NCI-H82 (cell line): ENCODE data around the gene MEGF11.
A peak's percentile ranks its signal among the peaks of the same experiment; 100 is the strongest.

Source experiments
- DNase-seq: peaks from one replicate; lab custom pipeline; 2025; lab: John Stamatoyannopoulos, UW

The MEGF11 gene

DNA sequence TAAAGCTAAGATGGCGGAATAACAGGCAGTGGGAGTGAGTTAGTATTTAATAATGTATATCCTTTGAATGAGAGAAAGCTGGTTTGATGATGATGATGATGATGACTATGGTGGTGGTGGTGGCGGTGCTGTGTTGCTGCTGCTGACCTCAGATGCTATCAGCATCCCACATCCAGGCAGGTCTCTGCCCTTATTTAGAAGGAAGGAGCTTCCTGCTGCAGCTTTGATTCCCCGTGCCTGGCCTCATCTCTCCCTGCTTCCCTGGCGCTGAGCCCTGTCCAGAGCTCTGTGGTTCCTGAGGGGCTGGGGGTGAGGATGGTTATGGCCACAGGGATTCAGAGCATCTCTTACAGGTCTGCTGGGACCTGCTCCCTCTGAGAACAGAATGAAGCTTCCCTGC lies 311.1 kb downstream of the MEGF11 start:
- no peak for DNase-seq

DNA sequence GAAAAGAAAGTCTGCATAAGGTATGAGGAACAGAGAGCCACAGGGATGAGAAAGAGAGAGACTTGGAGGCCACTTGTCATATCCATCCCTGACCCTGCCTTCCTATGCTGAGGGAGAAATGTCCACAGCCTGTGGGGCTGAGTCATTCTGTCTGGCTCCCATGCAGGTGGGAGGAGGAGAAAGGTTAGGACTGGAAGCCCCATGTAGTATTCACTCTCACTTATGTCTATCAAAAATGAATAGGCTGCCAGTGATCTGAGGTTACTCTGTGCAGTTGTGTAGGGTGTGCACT lies 313.0 kb downstream of the MEGF11 start:
- DNase-seq: no peak

DNA sequence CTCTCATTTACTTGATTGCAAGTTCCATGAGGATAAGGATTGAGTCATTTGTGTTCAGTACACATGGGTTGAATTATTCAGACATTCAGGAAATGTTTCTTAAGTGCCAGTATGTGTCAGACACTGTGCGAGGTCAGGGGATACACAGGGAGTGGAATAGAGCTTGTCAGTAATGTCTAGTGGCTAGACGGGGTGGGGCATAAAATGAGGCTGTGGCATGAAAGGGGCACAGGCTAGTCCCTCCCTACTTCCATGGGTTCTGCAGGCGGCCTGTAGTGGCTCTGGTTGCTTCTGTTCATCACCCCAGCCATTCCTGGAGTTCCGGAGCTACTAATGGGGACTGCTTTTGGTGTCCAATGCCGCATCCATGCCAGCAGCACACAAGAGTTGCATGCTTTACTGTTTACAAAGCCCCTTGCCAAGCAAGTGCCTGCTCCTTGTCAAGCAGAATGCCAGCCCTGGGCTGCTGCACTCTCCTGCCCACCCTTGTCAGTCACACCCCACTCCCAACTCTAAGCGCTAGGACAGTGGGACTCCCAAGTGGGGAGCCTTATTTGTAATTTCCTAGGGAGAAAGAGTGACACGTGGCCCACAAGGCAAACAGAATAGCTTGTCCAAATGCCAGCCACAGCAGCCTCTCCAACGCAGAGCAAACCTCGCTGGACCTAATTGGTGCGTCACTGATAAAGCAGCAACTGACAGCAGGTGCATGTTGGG lies 313.5 kb downstream of the MEGF11 start:
- DNase-seq: no peak

DNA sequence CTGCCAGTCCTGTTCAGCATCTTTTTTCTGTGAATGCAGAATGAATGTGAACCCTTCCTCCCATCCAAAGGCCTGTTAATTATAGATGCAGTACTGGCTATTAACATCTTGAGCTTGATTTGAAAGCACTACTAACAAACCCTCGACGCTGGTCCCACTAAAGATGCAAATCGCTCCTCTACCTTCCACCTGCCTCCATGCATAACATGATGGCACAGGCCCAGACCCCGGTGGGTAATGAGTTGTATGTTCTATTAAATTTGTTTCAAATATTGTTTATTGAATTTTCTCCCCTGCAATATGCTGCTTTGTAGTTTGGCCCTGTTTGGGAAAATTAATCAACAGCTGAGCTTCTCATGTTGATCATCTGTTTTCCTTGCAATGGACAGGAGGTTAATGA lies 314.9 kb downstream of the MEGF11 start:
- DNase-seq: no peak

DNA sequence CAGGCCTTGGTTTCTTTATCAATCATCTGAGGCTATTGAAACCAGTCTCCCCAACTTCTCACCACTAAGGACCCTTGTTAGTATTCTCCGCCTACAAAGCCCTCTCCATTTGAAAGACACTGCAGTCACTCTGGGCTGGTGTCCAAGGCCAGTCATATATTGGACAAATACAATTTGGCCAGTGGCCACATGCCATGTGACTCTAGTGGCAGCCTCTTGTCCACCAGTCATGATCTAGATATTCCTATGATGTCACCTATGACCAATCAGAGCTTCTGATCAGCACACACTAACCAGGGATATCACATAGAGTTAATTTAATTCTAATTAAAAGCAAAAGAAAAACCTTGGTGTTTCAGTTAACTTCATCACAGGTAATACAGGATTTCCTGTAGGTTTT lies 316.1 kb downstream of the MEGF11 start:
- no peak for DNase-seq

DNA sequence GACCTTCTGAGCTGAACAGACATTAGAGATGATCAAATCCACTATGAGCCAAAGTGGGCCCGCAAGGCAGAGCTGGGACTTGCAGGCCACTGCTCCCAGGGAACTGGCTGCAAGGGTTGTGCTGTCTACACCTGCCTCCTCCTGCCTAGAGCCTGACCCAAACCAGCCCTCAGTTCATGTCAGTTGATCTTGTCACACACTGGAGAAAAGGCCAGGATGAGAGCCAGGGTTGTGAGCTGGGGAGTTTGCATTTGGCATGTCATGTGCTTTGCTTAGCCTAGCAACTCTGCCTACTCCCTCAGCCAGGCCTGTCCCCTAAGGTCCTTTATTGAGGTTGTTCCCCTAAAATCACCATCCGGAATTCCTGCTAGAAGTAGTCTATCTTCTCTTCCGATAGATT lies 316.5 kb downstream of the MEGF11 start:
- DNase-seq: no peak

DNA sequence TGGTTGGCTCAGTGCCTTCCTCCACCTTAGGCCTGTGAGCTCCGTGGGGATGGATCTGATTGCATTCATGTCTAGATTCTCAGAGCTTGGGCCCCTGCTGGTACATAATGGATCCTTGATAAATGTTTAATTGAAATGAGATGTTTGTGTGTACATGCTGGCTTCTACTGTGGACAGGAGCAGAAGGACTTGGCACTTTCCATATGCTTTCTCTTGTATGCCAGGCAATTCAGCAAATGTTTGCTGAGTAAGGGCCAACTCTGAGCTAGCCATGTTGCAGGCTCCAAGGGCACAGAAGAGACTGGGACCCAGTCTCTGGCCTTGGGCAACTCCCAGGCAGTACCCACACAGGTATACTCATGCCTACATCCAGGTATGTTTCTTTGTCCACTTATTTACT lies 317.3 kb downstream of the MEGF11 start:
- DNase-seq: no peak

DNA sequence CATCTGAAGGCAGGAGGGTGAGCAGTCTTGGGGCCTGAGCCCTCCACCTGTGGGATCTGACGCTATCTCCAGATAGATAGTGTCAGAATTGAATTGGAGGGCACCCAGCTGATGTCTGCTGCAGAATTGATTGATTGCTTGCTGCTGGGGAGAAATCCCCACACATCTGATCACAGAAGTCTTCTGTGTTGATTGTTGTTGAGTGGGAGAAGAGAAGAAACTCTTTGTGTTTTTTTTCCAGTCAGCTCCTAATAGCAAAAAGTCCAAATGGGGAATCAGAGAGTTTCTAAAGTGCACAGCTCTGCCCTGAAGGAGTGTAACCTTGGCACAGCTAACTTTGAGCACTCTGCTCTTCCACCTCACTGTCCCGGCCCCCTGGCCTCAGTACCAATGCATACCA lies 318.2 kb downstream of the MEGF11 start:
- no peak for DNase-seq

DNA sequence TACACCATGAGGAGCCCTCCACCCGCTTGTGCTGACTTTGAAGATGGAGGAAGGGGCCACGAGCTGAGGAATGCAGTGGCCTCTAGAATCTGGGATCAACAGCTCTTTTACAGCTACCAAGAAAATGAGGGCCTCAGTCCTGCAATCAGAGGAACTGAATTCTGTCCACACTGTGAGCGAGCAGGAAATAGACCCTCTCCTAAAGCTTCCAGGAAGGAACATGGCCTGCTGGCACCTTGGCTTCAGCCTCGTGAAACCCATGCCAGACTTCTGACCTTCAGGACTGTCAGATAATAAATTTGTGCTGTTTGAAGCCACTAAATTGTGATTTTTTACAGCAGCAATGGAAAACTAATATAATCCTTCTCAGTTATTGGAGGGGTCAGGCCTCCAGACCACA lies 322.3 kb downstream of the MEGF11 start:
- DNase-seq: no peak

DNA sequence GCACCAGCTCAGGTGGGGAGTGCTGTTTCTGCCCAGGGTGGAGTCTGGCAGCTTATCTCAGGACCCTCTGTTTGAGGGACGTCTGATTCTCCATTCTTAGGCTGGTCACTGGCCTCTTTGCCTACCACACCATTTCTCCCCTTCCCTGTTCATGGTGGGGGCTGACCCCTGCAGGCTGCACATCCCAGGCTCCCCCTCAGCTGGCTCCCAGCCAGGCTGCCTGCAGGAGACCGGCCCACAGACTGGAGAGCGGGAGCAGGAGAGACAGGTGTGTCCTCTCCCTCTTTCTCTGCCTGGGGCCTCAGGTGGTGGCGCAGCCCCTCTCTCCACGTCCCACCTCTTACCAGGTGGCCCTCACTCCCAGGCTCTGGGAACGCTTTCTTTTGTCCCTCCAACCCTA lies 323.4 kb downstream of the MEGF11 start:
- DNase-seq: no peak

DNA sequence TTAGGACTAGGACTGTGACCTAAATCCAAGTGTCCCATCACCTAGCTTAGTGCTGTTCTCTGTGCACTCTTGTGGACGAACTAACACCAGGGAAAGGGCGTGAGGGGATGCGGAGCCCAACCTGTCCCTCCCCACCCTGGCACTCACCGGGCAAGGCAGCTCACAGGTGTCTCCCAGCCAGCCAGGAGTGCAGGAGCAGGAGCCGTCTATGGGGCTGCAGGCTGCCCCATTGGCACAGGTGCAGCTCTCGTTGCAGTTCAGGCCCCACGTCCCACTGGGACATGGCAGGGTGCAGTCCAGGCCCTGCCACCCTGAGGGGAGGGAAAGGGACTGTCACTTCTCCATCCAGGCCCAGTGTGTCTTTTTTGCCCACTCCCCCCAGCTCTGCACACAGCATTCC lies 324.0 kb downstream of the MEGF11 start:
- DNase-seq: no peak

DNA sequence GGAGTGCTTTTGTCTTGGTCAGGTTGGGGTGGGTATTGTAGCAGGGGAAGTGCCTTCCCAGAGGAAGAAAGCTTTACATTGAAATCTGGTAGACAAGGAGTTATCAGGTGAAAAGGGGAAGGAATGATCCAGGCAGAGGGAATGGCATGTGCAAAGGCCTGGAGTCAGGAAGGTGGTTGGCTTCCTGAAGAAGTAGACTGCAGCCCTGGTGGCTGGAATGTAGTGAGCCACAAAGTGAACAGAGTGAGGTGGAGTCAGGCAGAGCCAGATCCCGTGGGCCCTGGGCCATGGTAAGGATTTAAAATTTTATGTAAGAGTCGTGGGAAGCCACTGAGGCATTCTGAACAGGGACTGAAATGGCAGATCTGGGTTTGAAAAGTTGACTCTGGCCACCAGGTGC lies 326.0 kb downstream of the MEGF11 start:
- no peak for DNase-seq

DNA sequence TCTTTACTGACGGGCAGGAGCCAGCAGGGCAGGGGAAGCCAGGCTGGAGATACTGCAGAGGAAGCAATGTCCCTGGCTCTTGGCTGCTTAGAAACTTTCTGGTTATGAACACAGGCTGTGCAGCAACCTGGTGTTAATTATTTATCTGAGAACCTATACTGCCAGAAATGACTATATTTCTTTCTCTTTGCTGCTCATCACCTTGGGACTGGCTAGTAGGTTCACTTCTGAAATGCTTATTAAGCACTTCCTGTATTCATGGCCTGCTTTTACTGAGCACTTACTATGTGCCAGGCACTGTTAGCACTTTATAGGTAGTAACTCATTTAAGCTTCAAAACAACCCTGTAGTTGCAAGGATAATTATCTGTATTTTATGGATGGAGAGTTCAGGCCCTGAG lies 326.7 kb downstream of the MEGF11 start:
- no peak for DNase-seq

DNA sequence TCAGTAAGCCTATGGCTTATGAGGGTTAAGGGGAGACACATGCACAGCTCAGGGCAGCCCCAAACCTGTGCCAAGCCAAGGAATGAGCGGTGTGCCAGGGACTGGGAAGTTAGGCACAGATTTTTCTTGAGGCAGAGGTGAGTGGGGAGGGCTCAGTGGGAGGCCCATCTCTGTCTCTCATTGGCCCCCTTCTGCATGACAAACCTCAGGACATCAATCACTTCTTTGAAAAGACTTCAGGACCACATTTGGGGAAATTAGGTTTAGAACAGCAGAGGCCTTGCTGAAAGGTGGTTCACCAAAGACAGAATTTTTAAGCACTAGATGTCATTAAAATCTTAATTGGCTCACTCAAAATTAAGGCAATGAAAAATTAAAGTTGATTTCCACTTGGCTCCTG lies 327.1 kb downstream of the MEGF11 start:
- no peak for DNase-seq

DNA sequence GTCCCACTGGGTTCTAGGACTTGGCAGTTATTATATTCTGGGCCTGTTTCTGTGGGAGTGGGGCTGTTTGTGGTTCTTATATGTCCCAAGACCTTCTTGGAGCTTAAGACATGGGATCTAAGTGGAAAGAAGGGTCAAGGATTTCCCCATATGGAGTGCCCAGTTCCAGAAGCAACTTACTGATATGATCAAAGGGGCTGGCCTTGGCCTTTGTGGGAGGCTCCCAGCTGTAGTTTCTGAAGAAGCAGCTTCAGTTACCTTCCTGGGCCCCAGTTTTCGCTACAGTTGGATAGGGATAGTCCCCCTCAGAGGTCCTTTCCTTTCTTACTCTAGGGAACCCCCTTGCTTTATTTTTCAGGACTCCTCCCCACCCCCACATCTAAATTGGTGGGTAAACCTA lies 328.2 kb downstream of the MEGF11 start:
- no peak for DNase-seq

DNA sequence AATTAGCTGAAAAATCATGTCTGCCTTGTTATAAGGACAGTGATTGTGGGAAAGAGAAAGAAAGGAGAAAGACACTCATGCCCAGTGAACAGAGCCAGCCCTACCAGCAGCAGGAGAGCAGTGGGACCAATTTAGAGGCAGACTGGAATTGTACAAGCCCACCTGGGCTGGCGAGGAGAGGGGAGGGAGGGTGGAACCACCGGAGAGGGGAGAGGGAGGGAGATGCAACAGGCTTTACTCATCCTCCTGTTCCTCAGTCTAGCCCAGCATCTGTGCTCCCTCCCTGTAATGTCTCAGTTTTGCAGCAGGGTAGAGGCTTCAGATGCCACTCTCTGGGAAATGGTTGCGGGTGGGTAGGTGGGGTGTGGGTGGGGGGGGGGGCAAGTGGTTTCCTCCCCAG lies 329.5 kb downstream of the MEGF11 start:
- peak; percentile 27 for DNase-seq

DNA sequence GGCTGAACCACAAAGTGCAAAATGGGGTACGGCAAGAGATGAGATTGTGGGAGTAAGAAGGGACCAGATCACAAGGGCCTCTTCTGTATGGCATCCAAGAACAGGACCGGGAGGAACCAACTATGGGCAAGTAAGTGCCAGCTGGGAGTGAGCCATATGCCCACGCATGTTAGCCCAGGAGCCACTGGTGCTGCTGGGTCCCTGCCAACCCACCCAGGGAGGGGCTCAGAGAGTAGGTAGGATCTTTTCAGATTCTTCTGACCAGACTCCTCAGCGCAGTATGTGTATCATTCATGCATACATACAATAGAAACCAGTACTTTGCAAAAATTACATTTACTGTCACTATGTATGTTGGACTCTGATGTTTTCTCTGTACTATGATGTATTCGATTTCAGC lies 330.3 kb downstream of the MEGF11 start:
- no peak for DNase-seq

DNA sequence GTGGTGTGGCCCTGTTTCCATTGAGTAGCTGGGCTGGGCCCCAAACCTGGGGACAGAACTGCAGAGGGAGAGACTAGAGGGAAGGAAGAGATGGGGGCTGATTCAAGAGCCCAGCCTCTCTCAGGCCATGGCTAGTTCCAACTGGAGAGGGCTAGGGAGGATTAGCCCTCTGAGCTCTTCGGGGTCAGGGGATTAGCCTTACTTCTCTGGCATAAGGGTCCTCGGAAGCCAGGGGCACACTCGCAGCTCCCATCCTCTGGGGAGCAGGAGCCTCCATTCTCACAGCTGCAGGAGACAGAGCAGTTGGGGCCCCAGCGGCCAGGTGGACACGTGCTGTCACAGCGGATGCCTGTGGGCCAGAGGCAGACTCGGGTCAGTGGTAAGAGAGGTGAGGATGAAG lies 330.9 kb downstream of the MEGF11 start:
- peak; percentile 84 for DNase-seq

DNA sequence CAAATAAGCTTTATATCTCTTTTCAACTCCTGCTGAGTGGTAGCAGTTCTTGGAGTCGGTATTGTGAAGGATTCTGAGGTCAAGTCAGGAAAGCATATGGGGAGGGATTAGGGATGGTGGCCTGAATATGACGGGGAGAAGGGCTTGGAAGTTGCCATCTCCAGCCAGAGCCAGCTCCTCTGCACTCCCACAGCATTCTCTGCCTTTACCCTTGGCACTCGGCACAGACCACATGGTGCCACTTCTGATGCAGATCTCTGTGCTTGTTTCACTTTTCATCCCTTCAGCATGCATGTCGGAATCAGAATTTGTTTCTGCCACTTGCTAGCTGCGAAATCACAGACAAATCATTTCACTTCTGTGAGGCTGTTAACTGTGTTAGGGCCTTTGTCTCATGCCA lies 331.8 kb downstream of the MEGF11 start:
- DNase-seq: peak; percentile 84

DNA sequence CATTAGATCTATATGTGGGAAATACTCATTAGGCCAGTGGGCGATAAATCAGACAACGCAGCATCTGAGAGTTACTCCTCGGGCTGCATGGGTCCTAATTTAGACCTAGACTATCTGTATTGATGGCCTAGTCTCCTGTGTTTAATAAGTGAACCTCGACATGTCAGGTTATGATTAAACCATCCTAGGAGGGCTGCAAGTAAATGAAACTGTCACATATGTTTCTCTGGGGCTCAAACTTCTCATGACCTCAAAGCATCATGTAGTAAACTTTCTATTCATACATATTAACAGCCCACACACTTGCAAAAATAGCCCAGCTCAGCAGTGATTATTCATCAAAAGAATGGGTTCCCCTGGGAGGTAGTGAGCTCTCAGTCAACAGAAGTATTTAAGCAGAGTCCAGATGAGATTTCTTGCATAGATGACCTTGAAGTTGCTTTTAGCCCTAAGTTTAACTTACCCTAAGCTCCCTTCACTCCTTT lies 332.7 kb downstream of the MEGF11 start:
- DNase-seq: no peak

DNA sequence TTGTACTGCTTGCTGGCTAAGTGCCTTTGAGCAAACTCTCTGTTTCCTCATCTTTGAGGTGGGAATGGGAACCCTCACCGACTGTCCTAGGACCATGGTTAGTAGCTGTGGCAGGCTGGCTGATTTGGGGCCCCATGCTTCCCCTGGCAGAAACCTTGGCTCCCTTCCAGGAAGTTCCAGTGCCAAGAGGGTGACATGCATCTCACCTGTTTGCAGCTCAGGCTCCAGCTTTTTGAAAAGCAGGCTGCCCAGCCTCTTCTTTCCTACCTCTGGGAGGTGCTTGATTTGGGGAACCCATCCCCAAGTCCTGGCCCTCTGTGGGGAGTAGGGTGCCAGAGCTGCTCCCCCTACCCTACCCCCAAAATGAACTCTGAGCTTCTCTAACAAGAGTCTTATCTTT lies 333.4 kb downstream of the MEGF11 start:
- peak; percentile 38 for DNase-seq

DNA sequence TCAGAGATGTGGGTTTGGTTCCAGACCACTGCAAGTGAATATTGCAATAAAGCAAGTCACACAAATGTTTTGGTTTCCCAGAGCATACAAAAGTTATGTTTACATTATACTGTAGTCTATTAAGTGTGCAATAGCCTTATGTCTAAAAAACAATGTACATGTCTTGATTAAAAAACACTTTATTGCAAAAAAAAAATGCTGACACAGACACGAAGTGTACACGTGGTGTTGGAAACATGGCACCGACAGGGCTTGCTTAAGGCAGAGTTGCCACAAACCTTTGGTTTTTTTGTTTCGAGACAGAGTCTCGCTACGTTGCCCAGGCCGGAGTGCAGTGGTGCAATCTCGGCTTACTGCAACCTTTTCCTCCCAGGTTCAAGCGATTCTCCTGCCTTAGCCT lies 334.2 kb downstream of the MEGF11 start:
- DNase-seq: no peak

DNA sequence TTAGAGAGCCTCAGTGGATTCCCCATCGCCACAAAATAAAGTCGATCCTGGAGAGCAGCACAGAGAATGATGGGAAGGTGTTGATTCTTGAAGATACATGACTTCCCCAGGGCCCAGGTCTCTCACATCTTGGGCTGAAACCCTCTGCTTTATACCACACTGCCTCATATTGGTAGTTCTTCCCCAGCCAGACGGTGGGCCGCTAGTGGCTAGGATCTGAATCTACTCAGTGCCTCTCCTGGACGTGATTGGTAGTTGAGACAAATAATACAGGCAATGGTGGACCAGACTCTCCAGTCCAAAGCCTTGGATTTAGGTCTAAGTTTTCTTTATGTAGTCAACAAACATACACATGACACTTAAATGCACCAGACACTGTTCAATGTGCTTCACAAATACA lies 334.6 kb downstream of the MEGF11 start:
- DNase-seq: no peak

DNA sequence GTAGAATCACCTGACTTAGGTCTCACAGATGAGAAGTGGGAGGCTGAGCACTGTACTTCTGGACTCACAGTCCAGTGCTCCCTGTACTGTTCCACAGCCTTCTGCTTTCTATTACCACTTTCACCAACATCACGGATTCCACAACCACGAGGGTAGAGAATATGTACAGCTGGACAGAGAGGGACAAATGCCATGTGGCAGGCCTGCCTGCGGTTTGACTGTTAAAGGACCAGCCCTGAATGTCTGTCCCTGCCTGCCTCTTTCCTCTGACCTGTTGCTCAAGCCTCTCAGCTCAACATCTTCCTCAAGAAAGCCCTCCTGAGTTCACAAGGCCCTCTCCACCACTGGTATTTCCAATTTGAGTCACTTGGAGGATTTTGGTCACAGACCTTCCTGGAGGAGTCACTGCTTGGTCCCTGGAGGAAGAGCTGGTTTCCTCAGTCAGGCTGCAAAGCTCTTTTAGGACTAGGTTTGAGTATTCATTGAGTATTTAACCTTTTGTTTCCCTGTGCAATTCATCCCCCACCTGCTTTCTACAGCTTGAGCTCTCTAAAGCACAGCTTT lies 335.1 kb downstream of the MEGF11 start:
- no peak for DNase-seq
